ENCODE measurements around the gene NPAS3.

The NPAS3 gene

GRCh38 chr14:33014710-33015109 is 76.0 kb downstream of the NPAS3 start:
- no peak overlapping the region for H3K4me3 ChIP-seq (ENCODE audit: low read depth, low read length)
- no peak for TF ChIP-seq CTCF (IDR thresholded peaks at IDR 0.05; ENCODE audit: borderline replicate concordance, insufficient read depth, low read depth, low read length)

- no peak overlapping the region for H3K4me3 ChIP-seq (ENCODE audit: low read depth, low read length)
Measured at GRCh38 chr14:33016613-33017012, 77.9 kb downstream of the NPAS3 start.

GRCh38 chr14:33017016-33017415 is 78.3 kb downstream of the NPAS3 start:
- no peak overlapping the region for H3K4me3 ChIP-seq (ENCODE audit: low read depth, low read length)
- TF ChIP-seq CTCF (IDR thresholded peaks at IDR 0.05; ENCODE audit: borderline replicate concordance, insufficient read depth, low read depth, low read length): no peak

More at GRCh38 chr14:33016613-33017012, 77.9 kb downstream of the NPAS3 start:
- TF ChIP-seq CTCF (IDR thresholded peaks at IDR 0.05; ENCODE audit: borderline replicate concordance, insufficient read depth, low read depth, low read length): no peak

GRCh38 chr14:33019346-33019745 is 80.7 kb downstream of the NPAS3 start:
- TF ChIP-seq CTCF (IDR thresholded peaks at IDR 0.05; ENCODE audit: borderline replicate concordance, insufficient read depth, low read depth, low read length): no peak
- no peak overlapping the region for H3K4me3 ChIP-seq (ENCODE audit: low read depth, low read length)

- no peak overlapping the region for H3K4me3 ChIP-seq (ENCODE audit: low read depth, low read length)
- TF ChIP-seq CTCF (IDR thresholded peaks at IDR 0.05; ENCODE audit: borderline replicate concordance, insufficient read depth, low read depth, low read length): no peak
Measured at GRCh38 chr14:33026850-33027430, 88.3 kb downstream of the NPAS3 start.

- no peak overlapping the region for H3K4me3 ChIP-seq (ENCODE audit: low read depth, low read length)
- TF ChIP-seq CTCF (IDR thresholded peaks at IDR 0.05; ENCODE audit: borderline replicate concordance, insufficient read depth, low read depth, low read length): no peak
Measured at GRCh38 chr14:33029511-33029910, 90.8 kb downstream of the NPAS3 start.

- H3K4me3 ChIP-seq (ENCODE audit: low read depth, low read length): no peak overlapping the region
- TF ChIP-seq CTCF (IDR thresholded peaks at IDR 0.05; ENCODE audit: borderline replicate concordance, insufficient read depth, low read depth, low read length): no peak
Measured at GRCh38 chr14:33030386-33030785, 91.7 kb downstream of the NPAS3 start.

All from GM12875 (cell line).